ENCODE data around the gene KATNAL1.
"Not testable (repeated sequence)": the region's sequence is repeated elsewhere in the genome, so short reads cannot be mapped to it uniquely, and the experiment has no call there.

Gene KATNAL1

GRCh38 chr13:30290812-30291436, 16.4 kb downstream of the KATNAL1 start:
- no peak for DNase-seq

GRCh38 chr13:30289533-30289932, 17.8 kb downstream of the KATNAL1 start:
- no peak for DNase-seq

GRCh38 chr13:30286059-30286458, 21.3 kb downstream of the KATNAL1 start:
- not testable (repeated sequence) for DNase-seq

GRCh38 chr13:30276178-30276577, 31.2 kb downstream of the KATNAL1 start:
- DNase-seq: no peak

GRCh38 chr13:30274083-30274482, 33.3 kb downstream of the KATNAL1 start:
- DNase-seq: no peak

- DNase-seq: not testable (repeated sequence)
Measured at GRCh38 chr13:30270035-30270434, 37.3 kb downstream of the KATNAL1 start.

- DNase-seq: no peak
Measured at GRCh38 chr13:30268673-30269072, 38.7 kb downstream of the KATNAL1 start.

- DNase-seq: no peak
Measured at GRCh38 chr13:30266756-30267155, 40.6 kb downstream of the KATNAL1 start.

- not testable (repeated sequence) for DNase-seq
Measured at GRCh38 chr13:30259149-30259733, 48.1 kb downstream of the KATNAL1 start.

GRCh38 chr13:30257468-30258099, 49.8 kb downstream of the KATNAL1 start:
- DNase-seq: no peak

GRCh38 chr13:30256713-30257467, 50.5 kb downstream of the KATNAL1 start:
- DNase-seq: no peak

GRCh38 chr13:30255696-30256095, 51.7 kb downstream of the KATNAL1 start:
- DNase-seq: no peak

- no peak for DNase-seq
Measured at GRCh38 chr13:30253830-30254229, 53.5 kb downstream of the KATNAL1 start.

GRCh38 chr13:30247406-30247805, 59.9 kb downstream of the KATNAL1 start:
- no peak for DNase-seq

- DNase-seq: no peak
Measured at GRCh38 chr13:30241532-30241931, 65.8 kb downstream of the KATNAL1 start.

- DNase-seq: no peak
Measured at GRCh38 chr13:30240608-30241007, 66.7 kb downstream of the KATNAL1 start.

GRCh38 chr13:30235216-30235615, 72.1 kb downstream of the KATNAL1 start:
- no peak for DNase-seq

GRCh38 chr13:30234619-30235162, 72.7 kb downstream of the KATNAL1 start:
- DNase-seq: no peak

GRCh38 chr13:30224732-30225131, 82.6 kb downstream of the KATNAL1 start:
- no peak for DNase-seq

- no peak for DNase-seq
Measured at GRCh38 chr13:30222254-30222653, 85.1 kb downstream of the KATNAL1 start.

GRCh38 chr13:30216111-30216510, 91.2 kb downstream of the KATNAL1 start:
- DNase-seq: no peak

GRCh38 chr13:30212256-30212655, 95.1 kb downstream of the KATNAL1 start:
- no peak for DNase-seq

GRCh38 chr13:30211745-30212144, 95.6 kb downstream of the KATNAL1 start:
- no peak for DNase-seq
